Activated T-helper 1 cell treated with anti-CD3 and anti-CD28 coated beads, Interleukin-2, amount 50 U/mL, for 16 hours (primary cell): ENCODE measurements around the gene DNAJB8.

ENCODE experiments used
- DNase-seq, 2 donors: peaks; one replicate each; pipeline ENCODE4 v3.0.0-alpha.2; 2020; ENCODE audit warnings: low read depth in 1 of 2, low spot score in 1 of 2

Gene DNAJB8

DNA sequence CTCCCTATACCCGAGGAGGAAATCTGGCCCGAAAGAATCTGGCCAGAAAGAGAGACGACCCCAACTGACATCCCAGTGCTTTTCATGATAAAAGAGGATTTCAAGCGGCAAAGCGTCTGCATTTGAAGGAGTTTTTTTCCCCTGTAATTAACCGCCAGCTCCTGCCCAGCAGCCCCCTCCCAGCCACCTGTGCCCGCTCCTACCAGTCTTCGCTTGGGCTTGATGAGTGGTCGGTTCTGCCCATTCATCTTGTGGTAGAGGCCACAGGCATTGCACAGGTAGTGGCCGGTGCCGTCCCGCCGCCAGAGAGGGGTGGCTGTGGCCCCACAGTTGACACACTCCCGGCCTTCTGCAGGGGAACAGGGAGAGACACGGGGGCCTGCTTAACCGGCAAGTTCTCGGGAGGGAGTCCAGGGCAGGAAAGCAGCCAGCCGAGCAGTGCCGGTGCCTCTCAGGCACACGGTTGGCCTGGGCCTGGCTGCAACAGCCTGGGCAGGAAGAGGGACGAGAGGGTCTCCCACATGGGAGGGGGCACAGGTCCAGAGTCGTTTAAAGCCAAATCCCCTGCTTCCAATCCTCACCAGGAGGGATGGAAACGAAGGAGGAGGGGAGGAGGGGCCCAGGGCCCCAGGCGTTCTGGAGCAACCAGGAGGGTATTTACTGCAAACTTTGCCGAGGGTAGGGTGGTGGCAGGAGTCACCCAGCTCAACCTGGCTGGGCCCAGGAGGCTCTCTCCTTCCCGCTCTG is 17.1 kb upstream of the DNAJB8 start:
- no peak for DNase-seq

DNA sequence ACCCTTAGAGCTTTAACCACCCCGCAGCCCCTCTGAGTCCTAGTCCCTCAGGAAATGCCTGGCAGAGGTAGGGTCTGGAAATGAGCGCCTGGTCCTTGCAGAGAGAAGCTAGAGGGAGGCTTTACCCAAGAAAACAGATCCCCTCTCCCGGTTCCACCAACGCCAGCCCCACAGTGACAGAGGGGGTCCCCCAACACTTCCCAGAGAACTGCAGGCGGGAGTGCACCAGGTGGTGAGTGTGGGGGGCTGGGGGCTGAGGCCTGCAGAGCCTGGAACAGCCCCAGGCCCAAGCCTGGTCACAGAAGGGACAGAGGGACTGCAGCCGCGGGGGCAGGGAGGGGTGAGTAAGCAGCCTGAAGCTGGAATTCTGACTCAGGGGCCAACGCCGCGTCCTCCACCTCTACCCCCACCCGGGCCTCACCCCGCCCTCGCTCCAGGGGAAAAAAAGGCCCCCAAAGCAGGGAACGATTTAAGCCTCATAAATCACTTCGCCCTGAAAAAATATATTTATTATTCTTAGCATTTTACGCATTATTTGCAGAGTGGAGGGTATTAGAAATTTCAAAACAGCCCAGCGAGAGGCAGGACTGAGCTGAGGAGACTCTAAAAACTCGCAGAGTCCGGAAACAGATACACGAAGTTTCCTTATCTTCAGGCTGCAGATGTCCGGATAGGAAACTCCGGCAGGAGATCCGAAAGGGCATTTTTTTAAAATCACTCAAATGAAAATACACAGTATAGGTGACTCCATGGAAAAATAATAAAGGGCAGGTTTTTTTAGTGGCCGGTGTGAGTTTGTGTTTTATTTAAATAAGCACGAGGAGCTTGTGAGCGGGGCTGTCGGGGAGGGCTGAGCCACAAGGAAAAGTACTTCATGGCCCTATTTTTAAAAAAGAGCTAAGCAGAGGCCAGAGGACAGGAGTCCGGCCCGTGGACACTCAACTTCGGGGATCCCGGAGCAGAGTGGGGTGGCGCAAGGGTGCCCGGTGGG is 16.3 kb upstream of the DNAJB8 start:
- DNase-seq, result no peak

DNA sequence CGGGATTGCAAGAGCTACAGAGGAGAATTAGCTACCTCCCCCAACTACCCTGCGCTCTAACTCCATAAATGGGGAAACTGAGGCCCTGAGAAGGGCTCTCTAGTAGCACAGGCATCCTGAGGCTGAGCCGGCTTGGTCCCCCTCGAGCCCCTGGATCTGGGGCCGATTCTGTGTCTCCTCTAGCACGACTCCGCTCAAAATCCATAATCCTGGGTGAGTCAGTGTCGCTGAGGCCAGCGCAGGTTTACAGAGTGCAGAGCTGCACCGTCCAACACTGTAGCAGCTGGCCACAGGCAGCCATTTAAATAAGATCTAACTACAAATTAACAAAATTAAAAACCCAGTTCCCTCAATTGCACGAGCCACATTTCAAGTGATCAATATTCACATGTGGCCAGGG is 15.5 kb upstream of the DNAJB8 start:
- no peak for DNase-seq

DNA sequence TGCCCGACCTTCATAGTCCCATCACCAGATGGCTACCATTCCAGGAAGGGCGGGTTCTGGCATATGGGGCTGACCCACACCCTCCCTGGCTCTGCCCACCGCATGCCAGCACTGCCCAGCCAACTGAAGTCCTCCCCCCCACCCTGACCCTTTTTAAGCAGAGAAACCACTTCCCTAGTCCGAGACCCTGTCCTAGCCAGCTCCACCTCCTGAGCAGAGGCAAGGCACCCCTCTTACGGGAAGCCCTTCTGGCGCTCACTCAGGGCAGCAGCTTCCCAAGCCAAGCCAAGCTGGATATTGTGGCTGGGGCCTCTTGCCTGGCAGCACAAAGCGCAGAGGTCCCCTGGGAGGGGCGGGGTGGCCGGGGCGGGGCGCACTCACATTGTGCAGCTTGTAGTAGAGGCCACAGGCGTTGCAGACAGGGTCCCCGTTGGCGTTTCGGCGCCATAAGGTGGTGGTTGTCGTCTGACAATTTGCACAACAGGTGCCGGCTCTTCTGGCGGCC is 14.8 kb upstream of the DNAJB8 start:
- no peak for DNase-seq

DNA sequence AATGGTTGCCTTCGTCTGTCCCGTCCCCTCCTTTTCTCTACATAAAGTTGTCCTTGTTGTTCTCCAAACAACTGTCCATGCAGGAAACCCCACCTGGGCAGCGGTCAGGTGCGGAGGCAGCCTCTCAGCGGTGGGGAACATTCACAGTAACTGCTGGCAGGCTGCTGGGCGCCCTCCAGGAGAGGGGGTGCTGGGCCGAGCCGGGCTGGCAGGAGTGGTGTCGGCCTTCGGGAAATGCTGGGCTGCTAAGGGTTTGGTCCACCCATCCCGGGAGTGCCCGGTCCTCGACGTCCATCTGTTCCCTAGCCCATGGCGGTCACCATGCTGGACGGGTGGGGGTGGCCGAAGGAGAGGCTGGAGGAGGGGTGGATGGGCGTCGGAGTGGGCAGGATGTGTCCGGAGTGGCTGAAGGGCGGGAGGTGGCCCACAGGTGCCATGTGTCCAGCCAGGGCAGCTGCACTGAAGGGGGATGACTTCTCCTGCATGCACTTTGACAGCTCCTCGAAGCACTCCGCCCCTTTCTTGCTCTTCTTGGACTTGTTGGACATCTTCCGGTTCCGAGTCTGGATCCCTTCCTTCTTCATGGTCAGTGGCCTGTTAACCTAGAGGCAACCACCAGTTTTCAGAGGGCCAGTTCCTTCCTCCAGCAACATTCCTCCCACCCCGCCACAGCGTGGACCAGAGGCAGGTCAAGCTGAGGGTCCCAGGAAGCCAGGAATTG is 14.2 kb upstream of the DNAJB8 start:
- no peak for DNase-seq

DNA sequence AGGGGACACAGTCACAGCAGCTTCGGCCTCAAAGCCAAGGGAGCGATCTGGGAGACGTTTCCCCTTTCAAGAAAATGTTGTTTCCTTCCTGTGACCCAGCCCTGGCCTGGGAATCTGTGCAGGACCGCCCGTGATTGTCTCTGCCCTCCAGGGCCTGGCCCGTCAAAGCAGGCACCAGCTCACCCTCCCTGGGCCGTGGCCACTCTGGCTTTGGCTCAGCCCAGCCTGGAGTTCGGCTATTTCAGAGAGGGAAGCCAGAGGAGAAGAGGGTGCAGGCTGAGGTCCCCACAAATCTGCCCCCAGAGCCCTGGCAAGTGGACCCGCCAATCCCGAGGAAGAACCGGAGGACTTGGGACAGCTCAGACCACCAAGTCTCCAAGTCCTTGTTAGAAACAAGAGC is 13.6 kb upstream of the DNAJB8 start:
- no peak for DNase-seq

DNA sequence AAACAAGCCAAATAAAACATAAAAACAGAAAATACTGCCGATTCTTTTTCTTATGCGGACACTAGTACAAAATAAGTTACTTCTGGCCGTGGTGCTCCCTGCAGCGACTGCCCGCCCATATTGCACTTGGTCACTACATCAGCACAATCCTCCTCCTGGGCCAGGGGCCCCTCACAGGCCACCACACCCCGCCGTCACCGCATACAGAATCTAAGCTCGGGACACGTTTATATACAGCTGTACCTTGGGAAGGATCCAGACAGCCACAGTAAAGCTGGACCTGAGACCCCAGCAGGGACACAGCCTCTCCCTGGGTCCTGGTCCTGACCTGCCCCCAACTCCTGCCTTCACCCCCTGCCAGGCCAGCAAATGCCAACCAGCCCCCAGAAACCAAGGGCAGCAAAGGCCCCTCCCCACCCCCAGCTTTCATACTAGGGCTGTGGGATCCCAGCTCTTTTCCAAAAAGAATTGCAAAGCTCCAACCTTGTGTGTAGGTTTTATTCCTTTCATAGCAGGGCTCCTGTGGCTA is 12.9 kb upstream of the DNAJB8 start:
- DNase-seq, result no peak

DNA sequence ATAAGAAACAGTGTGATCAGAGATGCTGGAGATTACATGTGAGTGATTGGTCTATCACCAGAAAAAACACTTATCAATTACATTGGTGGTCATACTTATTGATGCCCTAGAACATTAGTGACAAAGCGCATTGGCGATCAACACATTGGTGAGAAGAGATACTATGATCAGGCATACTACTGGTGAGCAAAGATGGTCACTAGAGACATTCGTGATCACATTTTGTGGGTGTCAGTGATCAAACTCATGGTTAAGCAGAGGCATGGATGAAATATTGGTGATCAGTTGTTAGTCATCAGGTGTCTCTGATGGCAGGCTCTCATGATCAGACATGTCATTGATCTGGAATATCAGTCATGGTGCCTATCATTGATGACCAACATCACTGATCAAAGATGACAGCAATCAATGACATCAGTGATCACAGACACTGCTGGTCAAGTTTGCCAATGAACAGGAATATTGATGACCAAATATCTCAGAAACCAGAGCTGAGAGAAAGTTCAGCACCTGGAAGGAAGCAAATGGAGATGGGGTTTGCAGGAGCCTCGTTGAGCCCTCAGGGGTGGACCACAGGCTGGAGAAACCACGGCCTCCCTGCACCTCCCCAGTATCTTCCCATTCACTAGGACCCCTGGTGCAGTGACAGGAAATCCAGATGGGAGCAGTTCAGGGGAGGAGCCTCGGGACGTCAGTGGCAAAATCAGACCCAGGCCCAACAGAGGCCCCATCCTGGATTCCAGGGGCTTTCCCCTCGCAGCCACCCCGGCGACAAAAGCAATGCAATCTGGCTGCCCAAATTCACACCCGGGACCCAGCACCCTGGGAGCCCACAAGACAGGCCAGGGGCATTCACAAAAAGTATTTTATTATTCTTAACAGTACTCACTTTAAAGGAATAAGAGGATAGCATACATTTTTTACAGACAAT is 12.2 kb upstream of the DNAJB8 start:
- DNase-seq, result no peak

DNA sequence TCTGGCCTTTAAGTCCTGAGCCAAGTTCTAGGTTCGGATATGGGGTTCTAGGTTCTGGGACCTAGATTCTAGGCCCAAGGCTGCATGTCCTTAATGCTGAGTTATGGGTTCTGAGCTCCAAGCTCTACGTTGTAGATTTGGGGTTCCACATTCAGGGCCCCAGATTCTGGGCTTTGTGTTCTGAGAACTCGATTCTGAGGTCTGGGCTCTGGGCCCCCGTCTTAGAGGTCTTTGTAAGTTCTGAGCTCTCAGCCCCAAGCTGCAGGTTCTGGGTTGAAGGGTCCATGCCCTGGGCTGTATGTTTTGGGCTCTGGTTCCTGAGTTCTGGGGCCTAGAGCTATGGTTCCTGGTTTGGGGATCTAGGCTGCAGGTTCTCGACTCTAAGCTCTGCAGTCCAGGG is 10.0 kb upstream of the DNAJB8 start:
- DNase-seq, result no peak

DNA sequence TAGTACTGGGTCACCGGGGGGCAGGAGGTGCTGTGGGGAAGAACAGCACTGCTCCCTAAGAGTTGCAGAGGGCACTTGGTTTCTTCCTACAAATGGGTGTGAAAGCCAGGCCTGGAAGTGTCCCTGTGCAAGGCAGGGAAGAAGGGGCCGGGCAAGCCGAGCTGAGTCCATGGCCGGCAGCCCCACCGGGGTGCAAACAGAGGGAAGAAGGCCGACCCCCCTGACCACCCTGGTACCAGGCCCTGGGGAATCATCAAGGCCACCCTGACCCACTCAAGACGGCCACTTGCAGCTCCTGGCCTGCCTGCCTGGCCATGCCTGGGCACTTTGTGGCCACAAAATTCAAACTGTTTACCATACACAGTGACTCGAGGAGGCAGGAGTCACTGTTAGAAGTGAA is 8.7 kb upstream of the DNAJB8 start:
- no peak for DNase-seq

DNA sequence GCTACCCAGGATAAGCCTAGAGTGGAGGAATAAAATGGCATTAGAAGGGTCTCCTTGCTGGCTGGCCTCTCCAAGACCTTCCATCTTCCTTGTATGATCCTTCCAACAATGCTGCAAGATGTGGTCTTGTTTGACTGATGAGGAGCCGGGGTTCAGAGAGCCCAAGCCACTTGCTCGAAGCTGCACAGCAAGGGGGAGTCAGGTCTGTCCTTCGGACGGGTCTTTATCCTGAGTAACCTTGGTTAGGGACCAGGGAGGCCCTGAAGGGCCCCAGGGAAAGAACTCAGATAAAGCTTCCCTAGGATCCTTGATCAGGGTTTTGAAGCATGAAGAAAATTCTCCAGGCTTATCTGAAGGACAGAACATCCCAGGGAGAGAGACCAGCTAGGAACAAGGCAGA is 7.0 kb upstream of the DNAJB8 start:
- no peak for DNase-seq

DNA sequence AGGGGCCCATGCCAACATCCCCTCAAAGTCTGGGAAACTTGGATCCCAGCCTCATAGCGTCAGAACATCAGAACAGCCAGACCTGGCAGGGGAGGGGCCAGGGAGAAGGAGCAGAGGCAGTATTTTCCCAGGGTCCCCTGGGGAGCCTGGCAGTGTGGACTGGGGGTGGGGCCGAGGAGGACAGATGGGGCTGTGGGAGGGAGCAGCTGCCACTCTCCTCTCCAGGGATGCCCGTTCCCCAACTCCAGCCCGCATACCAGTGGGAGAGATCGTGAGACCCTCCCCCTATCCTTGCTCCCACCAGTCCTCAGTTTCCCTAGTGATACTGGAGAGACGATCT is 6.5 kb upstream of the DNAJB8 start:
- no peak for DNase-seq

DNA sequence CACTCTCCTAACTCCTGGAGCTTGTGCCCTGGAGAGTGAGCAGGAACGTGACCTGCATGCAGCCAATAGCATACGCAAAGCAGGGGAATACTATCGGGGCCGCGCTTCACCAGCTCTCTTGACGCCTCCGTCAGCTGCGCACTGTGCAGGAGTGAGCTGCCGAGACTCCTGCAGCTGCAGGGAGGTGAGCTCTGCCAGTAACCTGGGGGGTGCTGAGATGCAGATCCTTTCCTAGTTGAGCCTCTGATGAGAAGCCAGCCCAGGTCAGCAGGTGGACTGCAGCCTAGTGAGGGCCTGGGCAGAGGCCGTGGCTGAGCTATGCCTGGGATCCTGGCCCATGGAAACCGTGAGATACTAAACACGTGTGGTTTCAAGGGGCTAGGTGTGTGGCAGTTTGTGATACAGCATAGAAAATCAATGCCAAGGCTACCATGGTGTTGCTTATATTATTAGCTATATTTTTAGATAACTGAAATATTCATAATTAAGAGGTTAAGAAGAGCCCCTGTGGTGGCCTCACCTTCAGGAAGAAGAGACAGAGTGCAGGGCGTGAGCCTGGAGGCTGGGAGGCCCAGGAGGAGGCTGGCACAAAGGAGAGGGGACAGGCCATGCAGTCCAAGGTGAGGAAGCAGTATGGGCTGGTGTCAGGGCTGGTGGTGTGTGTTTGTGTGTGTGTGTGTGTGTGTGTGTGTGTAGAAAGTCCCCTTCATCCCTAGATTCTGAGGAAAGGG is 5.9 kb upstream of the DNAJB8 start:
- DNase-seq, result no peak

DNA sequence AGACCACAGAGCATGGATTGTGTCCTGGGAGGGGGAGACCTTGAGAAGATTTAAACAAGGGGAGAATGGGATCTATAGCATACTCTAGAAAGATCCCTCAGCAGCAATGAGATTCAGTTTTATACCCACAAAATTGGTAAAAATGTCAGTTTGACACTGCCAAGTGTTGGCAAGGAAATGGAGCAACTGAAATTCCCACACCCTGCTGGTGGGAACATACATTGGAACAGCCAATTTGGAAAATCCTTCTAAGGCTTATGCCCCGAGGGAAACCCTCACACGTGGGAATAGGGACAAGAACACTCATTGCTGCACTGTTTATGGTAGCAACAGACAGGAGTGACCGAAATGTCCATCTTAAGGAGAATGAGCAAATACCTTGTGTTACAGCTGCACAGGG is 5.0 kb upstream of the DNAJB8 start:
- DNase-seq, result no peak

DNA sequence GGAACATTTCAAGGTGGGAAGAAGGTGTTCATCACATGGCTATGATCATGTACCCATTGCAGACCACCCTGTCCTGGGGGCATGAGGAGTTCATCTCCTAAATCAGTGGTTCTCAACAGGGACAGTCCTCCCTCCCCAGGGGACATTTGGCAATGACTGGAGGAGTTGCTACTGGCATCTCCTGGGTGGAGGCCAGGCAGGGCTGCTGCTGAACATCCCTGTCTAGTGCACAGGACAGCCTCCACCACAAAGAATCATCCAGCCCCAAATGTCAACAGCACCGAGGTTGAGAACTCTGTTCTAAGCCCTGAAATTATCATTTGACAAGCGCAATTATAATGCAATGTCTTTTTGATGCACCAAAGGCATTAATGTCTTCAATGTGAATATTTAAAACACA is 4.4 kb upstream of the DNAJB8 start:
- no peak for DNase-seq

DNA sequence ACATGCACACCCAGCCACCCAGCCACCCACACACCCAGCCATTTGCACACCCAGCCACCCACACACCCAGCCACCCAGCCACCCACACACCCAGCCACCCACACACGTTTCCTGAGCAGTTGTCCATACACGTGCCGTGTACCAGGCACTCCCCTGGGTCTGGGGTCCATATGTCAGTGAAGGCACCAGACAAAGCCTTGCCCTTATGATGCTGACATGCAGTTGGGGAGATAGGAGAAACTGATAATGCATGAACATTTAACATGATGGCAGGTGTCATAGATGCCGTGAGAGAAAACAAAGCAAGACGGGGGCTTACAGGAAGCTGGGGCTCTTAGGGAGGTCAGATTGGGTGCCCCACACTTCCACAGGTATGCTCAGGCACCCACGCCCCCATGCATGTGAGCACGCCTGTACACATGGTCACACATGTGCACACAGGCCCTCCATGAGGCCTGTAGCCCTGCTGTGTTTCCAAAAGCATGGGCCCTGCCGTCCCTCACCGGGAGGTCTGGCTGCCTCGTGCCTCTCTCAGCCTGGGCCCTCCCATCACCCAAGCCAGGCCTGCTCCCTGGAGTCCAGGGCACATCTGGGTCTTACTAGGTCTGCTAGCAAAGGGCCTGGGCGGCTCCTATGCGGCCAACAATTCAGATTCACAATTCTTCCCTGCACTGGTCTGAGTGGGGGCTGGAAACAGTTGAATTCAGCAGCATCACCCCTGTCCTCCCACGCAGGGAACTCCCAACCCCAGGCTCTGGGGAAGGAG is 3.6 kb upstream of the DNAJB8 start:
- no peak for DNase-seq

DNA sequence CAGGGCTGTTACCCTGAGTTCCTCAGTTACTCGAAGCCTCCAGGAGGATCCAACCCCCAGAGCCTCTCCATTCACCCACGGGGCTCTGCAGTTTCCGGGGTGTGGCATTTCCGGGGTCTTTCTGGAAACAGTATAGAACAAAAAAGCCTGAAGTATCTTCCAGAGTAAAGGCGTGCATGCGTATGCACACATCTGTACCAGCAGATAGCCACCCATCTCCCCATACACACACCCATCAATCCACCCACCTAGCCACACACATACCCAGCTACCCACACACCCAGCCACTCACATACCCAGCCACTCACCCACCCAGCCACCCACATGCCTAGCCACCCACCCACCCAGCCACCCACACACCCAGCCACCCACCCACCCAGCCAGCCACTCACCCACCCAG is 2.9 kb upstream of the DNAJB8 start:
- DNase-seq, result no peak

DNA sequence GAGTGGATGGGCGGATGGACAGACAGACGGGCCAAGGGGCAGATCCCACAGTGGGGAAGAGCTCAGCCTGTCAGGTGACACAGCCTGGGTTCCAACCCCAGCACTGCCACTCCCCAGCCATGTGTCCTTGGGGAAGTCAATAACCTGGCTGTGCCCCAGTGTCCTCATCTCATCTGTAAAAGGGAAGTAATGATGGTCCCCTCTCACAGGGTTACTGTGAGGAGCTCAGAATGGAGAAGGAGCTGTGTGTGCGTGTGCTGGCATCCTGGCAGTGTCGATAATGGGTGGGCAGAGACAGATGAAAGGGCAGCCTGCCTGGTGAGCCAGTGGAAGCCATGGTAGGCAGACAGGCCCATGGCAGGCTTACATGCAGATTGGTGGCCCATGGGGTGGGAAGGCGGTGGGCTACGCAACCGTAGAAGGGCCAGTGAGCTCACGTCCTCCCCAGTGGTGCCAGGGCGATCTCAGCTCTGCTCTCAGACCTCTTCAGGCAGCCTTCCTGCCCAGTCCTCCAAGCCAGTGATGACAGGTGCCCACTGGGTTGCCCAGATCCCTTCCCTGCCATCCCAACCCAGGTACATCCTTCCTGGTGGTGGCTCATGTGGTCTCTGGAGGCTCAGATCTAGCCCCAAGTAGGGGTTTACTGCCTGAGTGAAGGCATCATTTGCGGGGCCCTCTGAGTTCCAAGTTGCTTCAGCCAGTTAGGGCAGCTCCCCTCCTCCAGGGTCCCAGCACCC is 2.3 kb upstream of the DNAJB8 start:
- DNase-seq, result no peak
